Measurements from ENCODE around the gene MISFA. TPM values are rescaled to one million over a fixed set of nuclear protein-coding genes. Genes with fewer than 3 reads are reported as not detected.
"Not testable (repeated sequence)": the region's sequence is repeated elsewhere in the genome, so short reads cannot be mapped to it uniquely, and the experiment has no call there.

MISFA gene
- total RNA-seq, 2 experiments from 2014 or later = 0.56 TPM; not detected in 1

DNA sequence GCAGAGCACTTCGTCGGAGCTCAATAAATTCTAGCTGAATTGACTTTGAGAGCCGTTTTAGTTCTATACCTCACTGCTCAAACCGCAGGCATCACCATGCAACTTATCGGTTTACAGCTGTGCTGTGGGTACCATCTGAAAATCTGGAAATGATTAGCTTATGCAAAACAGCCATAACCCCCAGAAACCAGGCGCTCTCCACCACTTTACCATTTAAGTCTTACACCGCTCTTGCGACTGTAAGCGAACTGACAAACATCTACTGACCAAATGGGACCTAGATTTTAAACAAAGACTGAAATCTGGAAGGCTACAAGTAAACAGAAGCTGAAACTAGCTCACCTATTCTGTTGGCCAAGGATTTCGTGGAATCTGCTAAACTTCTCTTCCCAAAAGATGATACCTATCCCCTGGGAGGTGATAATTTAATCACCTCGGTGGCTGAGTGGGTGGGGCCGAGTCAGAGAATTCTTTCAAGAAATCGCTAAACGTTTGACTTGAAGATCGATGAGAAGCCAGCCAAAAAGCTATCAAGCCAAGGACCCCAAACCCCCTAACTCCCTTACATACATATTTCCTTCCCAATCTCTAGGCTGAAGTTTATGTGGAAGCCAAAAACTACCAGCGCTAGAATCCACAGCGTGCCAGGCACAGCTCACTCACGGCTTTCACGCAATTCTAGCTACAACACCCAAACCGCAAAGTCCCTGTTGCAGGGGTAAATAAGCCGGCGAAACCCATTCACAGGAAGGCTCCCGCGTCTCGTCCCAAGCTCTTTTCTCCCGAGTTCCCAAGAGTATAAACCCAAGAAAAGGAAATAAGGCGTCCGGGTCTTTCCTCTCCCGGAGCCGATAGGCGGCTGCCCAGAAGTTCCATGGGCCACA lies 33.9 kb downstream of the MISFA start:
- no peaks in the 10 kb centered on the region for H3K27me3 ChIP-seq (ENCODE audit: control insufficient read depth in 1 of 2, insufficient read depth in 2 of 2, low read length in 2 of 2)
- peaks cover 25% of the 10 kb centered on the region for H3K36me3 Mint-ChIP-seq (ENCODE audit: low read depth)
- TF ChIP-seq, protein P1, sequence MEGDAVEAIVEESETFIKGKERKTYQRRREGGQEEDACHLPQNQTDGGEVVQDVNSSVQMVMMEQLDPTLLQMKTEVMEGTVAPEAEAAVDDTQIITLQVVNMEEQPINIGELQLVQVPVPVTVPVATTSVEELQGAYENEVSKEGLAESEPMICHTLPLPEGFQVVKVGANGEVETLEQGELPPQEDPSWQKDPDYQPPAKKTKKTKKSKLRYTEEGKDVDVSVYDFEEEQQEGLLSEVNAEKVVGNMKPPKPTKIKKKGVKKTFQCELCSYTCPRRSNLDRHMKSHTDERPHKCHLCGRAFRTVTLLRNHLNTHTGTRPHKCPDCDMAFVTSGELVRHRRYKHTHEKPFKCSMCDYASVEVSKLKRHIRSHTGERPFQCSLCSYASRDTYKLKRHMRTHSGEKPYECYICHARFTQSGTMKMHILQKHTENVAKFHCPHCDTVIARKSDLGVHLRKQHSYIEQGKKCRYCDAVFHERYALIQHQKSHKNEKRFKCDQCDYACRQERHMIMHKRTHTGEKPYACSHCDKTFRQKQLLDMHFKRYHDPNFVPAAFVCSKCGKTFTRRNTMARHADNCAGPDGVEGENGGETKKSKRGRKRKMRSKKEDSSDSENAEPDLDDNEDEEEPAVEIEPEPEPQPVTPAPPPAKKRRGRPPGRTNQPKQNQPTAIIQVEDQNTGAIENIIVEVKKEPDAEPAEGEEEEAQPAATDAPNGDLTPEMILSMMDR (IDR thresholded peaks at IDR 0.05) = no peak
- ATAC-seq (ENCODE audit: poor library complexity) = no peak
- H3K9me3 ChIP-seq (ENCODE audit: control insufficient read depth in 1 of 2, insufficient read depth in 1 of 2, low read length in 2 of 2) = no peaks in the 10 kb centered on the region
- DNase-seq = peak in 5 of 14 experiments; percentile 6 to 50 (median 32)
- intact Hi-C loops (cut with DNase I, micrococcal nuclease) = loop anchor here (1.0 to 10.0 kb wide), 13 partner anchors 15 to 1559 kb away; partner anchors contain the start of genes GTF2H1 (in 2 of the 2), HPS5 (in 2 of the 2), LDHA (in 1 of the 2) and RPS13 (in 1 of the 2)
- H3K27ac Mint-ChIP-seq = peak overlapping the region; percentile 97
- CTCF ChIA-PET = interaction anchor here (0.5 to 1.5 kb wide), 8 partner anchors 18 to 528 kb away, joined by 3 to 6 read pairs (median 3); partner anchors contain the start of gene SAAL1
- H3K4me1 ChIP-seq (ENCODE audit: insufficient read depth, low read length) = peaks cover 30% of the 10 kb centered on the region
- peak overlapping the region; percentile 75 for H3K4me3 ChIP-seq (ENCODE audit: low read length)
- H3K4me3 Mint-ChIP-seq = peak overlapping the region; percentile 96
- H3K27me3 Mint-ChIP-seq = no peaks in the 10 kb centered on the region
- no peaks in the 10 kb centered on the region for H3K9me3 Mint-ChIP-seq
- H3K36me3 ChIP-seq (ENCODE audit: insufficient read depth, low read length) = peaks cover 8% of the 10 kb centered on the region
- H3K27ac ChIP-seq (ENCODE audit: low read depth in 1 of 2, low read length in 2 of 2) = peak overlapping the region; percentile 88 to 98
- POLR2A ChIA-PET = interaction anchor here (0.8 to 5.2 kb wide), 20 partner anchors 15 to 1557 kb away, joined by 3 to 54 read pairs (median 6); partner anchors contain the start of genes GTF2H1, HPS5, LDHA and RPS13
- H3K4me1 Mint-ChIP-seq (ENCODE audit: low read depth) = peaks cover 42% of the 10 kb centered on the region

DNA sequence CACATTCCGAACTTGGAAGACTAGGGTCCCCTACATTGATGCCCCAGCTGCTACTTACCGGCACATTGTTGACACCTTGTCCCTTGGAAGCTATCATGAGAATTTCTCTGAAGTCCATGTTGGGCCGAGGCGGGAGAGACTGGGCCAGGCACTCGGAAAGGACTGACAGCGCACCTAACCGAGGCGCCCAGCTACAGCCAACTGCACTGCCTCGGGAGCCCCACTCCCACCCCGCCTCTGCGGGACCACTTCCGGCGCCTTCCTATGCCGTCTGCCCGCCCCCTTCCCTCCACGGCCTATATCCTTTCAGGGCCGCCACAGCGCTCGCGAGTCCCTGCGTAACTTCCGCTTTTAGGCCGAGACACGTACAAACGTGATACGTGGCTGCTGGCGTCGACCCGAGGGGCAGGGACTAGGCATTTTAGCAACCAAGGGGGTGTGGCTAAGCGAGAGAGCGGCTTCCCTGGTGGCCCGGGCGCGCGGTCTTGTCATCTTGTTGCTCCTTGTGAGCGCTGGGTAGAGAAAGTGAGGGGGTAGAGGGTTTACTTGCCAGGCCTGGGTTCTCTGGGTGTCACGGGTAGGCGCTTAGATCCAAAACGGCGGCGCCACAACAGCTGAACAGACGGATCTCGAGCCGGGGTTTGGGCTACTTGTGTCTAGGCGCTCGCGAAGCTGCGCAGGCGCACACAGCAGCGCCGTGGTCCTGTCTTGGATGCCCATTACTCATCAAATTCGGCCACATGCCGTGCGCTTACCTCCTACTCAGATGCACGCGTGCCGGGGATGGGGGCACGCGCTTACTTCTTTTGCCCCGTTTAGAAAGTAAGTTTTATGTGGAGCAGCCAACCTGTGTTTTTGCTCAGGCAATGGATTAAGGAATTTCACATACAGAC lies 34.8 kb downstream of the MISFA start, which contains the start of gene SPTY2D1:
Gene SPTY2D1 (minus strand): TSS at position 203 of the 893 bp plus-strand sequence. CDS start 85 bp downstream, at position 118.
- Histone ChIP-seq H3K27ac (ENCODE audit: low read depth in 1 of 2, low read length in 2 of 2) (peak within 1 kb of the TSS; percentile 88 to 98), H3K27me3 (ENCODE audit: control insufficient read depth in 1 of 2, insufficient read depth in 2 of 2, low read length in 2 of 2) (no peaks in the 10 kb centered on the region), H3K36me3 (ENCODE audit: insufficient read depth, low read length) (peaks cover 3% of the 10 kb centered on the region), H3K4me3 (ENCODE audit: low read length) (peak within 1 kb of the TSS; percentile 75), H3K9me3 (ENCODE audit: control insufficient read depth in 1 of 2, insufficient read depth in 1 of 2, low read length in 2 of 2) (no peaks in the 10 kb centered on the region), H3K4me1 (ENCODE audit: insufficient read depth, low read length) (peaks cover 25% of the 10 kb centered on the region)
- TF ChIP-seq, protein P1 (IDR thresholded peaks at IDR 0.05) = no peak
- Mint-ChIP-seq H3K4me1 (ENCODE audit: low read depth) (peaks cover 36% of the 10 kb centered on the region), H3K9me3 (no peaks in the 10 kb centered on the region), H3K36me3 (ENCODE audit: low read depth) (peaks cover 19% of the 10 kb centered on the region), H3K27ac (peak within 1 kb of the TSS; percentile 97), H3K4me3 (peak within 1 kb of the TSS; percentile 96), H3K27me3 (no peaks in the 10 kb centered on the region)
- ChIA-PET CTCF (interaction anchor here (1.0 to 1.5 kb wide), 6 partner anchors 17 to 529 kb away, joined by 3 to 6 read pairs (median 3); partner anchors contain the start of gene SAAL1), POLR2A (interaction anchor here (0.9 to 5.2 kb wide), 20 partner anchors 16 to 1558 kb away, joined by 3 to 54 read pairs (median 6); partner anchors contain the start of genes GTF2H1, HPS5, LDHA and RPS13)
- DNase-seq = peak; percentile 90 to 100 (median 96)
- intact Hi-C loops (cut with DNase I, micrococcal nuclease) = loop anchor here (1.0 to 10.0 kb wide), 14 partner anchors 16 to 1560 kb away; partner anchors contain the start of genes GTF2H1 (in 2 of the 2), HPS5 (in 2 of the 2), LDHA (in 1 of the 2) and RPS13 (in 1 of the 2)
- peak; percentile 92 for ATAC-seq (ENCODE audit: poor library complexity)

DNA sequence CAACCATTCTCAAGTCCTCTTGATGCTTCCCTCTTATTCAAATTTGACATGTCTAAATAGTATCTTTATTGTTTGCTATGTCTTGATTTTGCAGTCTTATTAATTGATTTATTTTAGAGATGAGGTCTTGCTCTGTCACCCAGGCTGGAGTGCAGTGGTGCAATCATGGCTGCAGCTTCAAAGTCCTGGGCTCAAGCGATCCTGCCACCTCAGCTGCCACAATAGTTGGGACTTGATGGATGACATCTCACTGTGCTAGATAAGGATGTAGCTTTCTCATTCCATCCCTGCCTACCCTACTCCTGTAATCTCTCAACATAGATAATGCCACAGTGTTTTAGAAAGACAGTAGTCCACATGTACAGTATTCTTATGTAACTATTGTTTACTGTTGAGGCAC lies 42.1 kb downstream of the MISFA start:
- DNase-seq (no peak), ATAC-seq (ENCODE audit: poor library complexity) (no peak)
- Mint-ChIP-seq H3K4me1 (ENCODE audit: low read depth) (no peaks in the 10 kb centered on the region), H3K4me3 (no peak overlapping the region), H3K27me3 (no peaks in the 10 kb centered on the region), H3K27ac (no peak overlapping the region), H3K9me3 (no peaks in the 10 kb centered on the region), H3K36me3 (ENCODE audit: low read depth) (no peaks in the 10 kb centered on the region)
- ChIA-PET CTCF (no interaction called here), POLR2A (no interaction called here)
- TF ChIP-seq, protein P1 (IDR thresholded peaks at IDR 0.05) = no peak
- intact Hi-C loops (cut with DNase I, micrococcal nuclease) = no loop called here
- Histone ChIP-seq H3K36me3 (ENCODE audit: insufficient read depth, low read length) (no peaks in the 10 kb centered on the region), H3K4me3 (ENCODE audit: low read length) (no peak overlapping the region), H3K4me1 (ENCODE audit: insufficient read depth, low read length) (no peaks in the 10 kb centered on the region), H3K9me3 (ENCODE audit: control insufficient read depth in 1 of 2, insufficient read depth in 1 of 2, low read length in 2 of 2) (peaks cover 0 to 3% of the 10 kb centered on the region in 2 experiments), H3K27ac (ENCODE audit: low read depth in 1 of 2, low read length in 2 of 2) (no peak overlapping the region), H3K27me3 (ENCODE audit: control insufficient read depth in 1 of 2, insufficient read depth in 2 of 2, low read length in 2 of 2) (no peaks in the 10 kb centered on the region)

DNA sequence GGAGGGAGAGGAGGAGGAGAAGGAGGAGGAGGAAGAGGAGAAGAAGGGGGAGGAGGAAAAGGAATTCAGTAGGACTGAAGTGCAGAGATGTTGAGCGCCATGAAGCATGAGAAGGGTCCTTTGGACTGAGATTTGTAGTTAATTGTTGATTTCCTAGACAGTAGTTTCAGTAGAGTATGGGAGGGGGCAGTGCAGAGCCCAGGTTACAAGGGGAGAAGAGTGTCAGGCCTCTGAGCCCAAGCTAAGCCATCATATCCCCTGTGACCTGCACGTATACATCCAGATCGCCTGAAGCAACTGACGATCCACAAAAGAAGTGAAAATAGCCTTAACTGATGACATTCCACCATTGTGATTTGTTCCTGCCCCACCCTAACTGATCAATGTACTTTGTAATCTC lies 43.4 kb downstream of the MISFA start:
- intact Hi-C loops (cut with DNase I, micrococcal nuclease); H3K9me3 Mint-ChIP-seq: not testable (repeated sequence)

More for the DNA sequence above, 43.4 kb downstream of the MISFA start:
- H3K4me1 ChIP-seq (ENCODE audit: insufficient read depth, low read length); POLR2A ChIA-PET; H3K4me1 Mint-ChIP-seq (ENCODE audit: low read depth); H3K36me3 Mint-ChIP-seq (ENCODE audit: low read depth); H3K27me3 Mint-ChIP-seq; CTCF ChIA-PET; H3K36me3 ChIP-seq (ENCODE audit: insufficient read depth, low read length); DNase-seq; H3K9me3 ChIP-seq (ENCODE audit: control insufficient read depth in 1 of 2, insufficient read depth in 1 of 2, low read length in 2 of 2); H3K27ac Mint-ChIP-seq; H3K4me3 ChIP-seq (ENCODE audit: low read length); H3K27me3 ChIP-seq (ENCODE audit: control insufficient read depth in 1 of 2, insufficient read depth in 2 of 2, low read length in 2 of 2); H3K4me3 Mint-ChIP-seq; H3K27ac ChIP-seq (ENCODE audit: low read depth in 1 of 2, low read length in 2 of 2): not testable (repeated sequence)
- ATAC-seq (ENCODE audit: poor library complexity) = peak; percentile 49
